ENCODE data around the gene BAZ2A.

DNA sequence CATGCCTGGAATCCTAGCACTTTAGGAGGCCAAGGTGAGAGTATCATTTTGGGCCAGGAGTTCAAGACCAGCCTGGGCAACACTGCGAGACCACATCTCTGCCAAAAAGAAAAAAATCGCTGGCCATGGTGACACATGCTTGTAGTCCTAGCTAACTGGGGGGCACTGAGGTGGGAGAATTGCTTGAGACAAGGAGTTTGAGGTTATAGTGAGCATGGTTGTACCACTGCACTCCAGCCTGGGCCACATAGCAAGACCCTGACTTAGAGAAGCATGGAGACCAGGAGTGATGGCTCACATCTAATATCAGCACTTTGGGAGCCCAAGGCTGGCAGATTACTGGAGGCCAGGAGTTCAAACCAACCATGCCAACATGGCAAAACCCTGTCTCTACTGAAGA, 48.7 kb upstream of the BAZ2A start:
- TF ChIP-seq, protein P1, sequence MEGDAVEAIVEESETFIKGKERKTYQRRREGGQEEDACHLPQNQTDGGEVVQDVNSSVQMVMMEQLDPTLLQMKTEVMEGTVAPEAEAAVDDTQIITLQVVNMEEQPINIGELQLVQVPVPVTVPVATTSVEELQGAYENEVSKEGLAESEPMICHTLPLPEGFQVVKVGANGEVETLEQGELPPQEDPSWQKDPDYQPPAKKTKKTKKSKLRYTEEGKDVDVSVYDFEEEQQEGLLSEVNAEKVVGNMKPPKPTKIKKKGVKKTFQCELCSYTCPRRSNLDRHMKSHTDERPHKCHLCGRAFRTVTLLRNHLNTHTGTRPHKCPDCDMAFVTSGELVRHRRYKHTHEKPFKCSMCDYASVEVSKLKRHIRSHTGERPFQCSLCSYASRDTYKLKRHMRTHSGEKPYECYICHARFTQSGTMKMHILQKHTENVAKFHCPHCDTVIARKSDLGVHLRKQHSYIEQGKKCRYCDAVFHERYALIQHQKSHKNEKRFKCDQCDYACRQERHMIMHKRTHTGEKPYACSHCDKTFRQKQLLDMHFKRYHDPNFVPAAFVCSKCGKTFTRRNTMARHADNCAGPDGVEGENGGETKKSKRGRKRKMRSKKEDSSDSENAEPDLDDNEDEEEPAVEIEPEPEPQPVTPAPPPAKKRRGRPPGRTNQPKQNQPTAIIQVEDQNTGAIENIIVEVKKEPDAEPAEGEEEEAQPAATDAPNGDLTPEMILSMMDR (IDR thresholded peaks at IDR 0.05), result no peak
- TF ChIP-seq POLR2A (IDR thresholded peaks at IDR 0.05), result no peak
